Mammary epithelial cell (primary cell): ENCODE data around the gene PLCD4.

Experiments used
- CTCF ChIP-seq, 2 donors: IDR thresholded peaks in 1 of 2; conservative IDR thresholded peaks in 1 of 2; 2 replicates each; pipeline ENCODE4 v1.5.1; 2011 to 2012; ENCODE audit warnings: inconsistent platforms in 2 of 2, low read length in 2 of 2, mild to moderate bottlenecking in 2 of 2, control low read depth in 1 of 2, low read depth in 1 of 2; ENCODE audit not compliant: insufficient read depth in 1 of 2; ENCODE audit errors: extremely low read depth in 1 of 2
- EZH2 ChIP-seq: IDR thresholded peaks from 2 replicates; pipeline ENCODE4 v1.6.1; 2012; ENCODE audit warnings: low read length, inconsistent platforms, borderline replicate concordance

- TF ChIP-seq CTCF (conservative IDR thresholded peaks at IDR 0.05 in 1 of 2, IDR thresholded peaks at IDR 0.05 in 1 of 2; ENCODE audit: extremely low read depth in 1 of 2, insufficient read depth in 1 of 2, low read depth in 1 of 2, low read length in 2 of 2) (no peak), EZH2 (no peak)
These were observed 71.4 kb downstream of the PLCD4 start for GRCh38 chr2:218679119-218679518.
